Karpas-422 (cell line): ENCODE results near the gene CUL7. TPM values are rescaled to one million over a fixed set of nuclear protein-coding genes. Genes with fewer than 3 reads are reported as not detected.
A peak's percentile ranks its signal among the peaks of the same experiment; 100 is the strongest.

Source experiments
- DNase-seq: peaks from one replicate; pipeline ENCODE4 v3.0.0-alpha.2; 2015
- H2AFZ ChIP-seq: fragments of 200-600 bp; sonication (generic); 2 replicates; pipeline ENCODE4 v1.6.1; 2014; ENCODE audit warnings: antibody characterized with exemption, low read length, mixed read lengths
- H3K27ac ChIP-seq: fragments of 200-600 bp; sonication (generic); 2 replicates; pipeline ENCODE4 v1.5.1; 2014; ENCODE audit warnings: mild to moderate bottlenecking, low read length, moderate library complexity
- H3K27me3 ChIP-seq: fragments of 200-600 bp; sonication (generic); 2 replicates; pipeline ENCODE4 v1.6.1; 2014; ENCODE audit warnings: low read length, mixed read lengths
- H3K36me3 ChIP-seq: fragments of 200-600 bp; sonication (generic); 2 replicates; pipeline ENCODE4 v1.6.1; 2014; ENCODE audit warnings: low read length, mixed read lengths; ENCODE audit not compliant: insufficient read depth
- H3K4me1 ChIP-seq: fragments of 200-600 bp; sonication (generic); 2 replicates; pipeline ENCODE4 v1.6.1; 2014; ENCODE audit warnings: mild to moderate bottlenecking, low read length, mixed read lengths
- H3K4me2 ChIP-seq: fragments of 200-600 bp; sonication (generic); 2 replicates; pipeline ENCODE4 v1.6.1; 2014; ENCODE audit warnings: low read length, low read depth, mild to moderate bottlenecking; ENCODE audit not compliant: poor library complexity, severe bottlenecking
- H3K4me3 ChIP-seq: fragments of 200-600 bp; sonication (generic); 2 replicates; pipeline ENCODE4 v1.5.1; 2014; ENCODE audit warnings: mild to moderate bottlenecking, antibody characterized with exemption, low read length, mixed read lengths
- H3K79me2 ChIP-seq: fragments of 200-600 bp; sonication (generic); 2 replicates; pipeline ENCODE4 v1.6.1; 2014; ENCODE audit warnings: mild to moderate bottlenecking, low read length, mixed read lengths
- H3K9ac ChIP-seq: fragments of 200-600 bp; sonication (generic); 2 replicates; pipeline ENCODE4 v1.6.0; 2014; ENCODE audit warnings: low read length
- H3K9me2 ChIP-seq: fragments of 200-600 bp; sonication (generic), shearing (Covaris generic); replicated peaks from 2 replicates; pipeline ENCODE4 v1.6.0; 2014; ENCODE audit warnings: mild to moderate bottlenecking, low read length, moderate library complexity; ENCODE audit not compliant: insufficient read depth
- H3K9me3 ChIP-seq: fragments of 300-700, 200-600 bp; sonication (generic); 2 replicates; pipeline ENCODE4 v1.6.1; 2014; ENCODE audit warnings: low read length, mixed read lengths
- H4K20me1 ChIP-seq: fragments of 200-600 bp; sonication (generic); 2 replicates; pipeline ENCODE4 v1.6.1; 2014; ENCODE audit warnings: mild to moderate bottlenecking, antibody characterized with exemption, low read length, low read depth; ENCODE audit not compliant: insufficient read depth
- total RNA-seq: library from RNA; depleted of rRNA; stranded (reverse); fragments of >200 nt; shearing (Covaris generic); gene quantifications from 2 replicates; pipeline ENCODE4 v1.2.3, GENCODE V29; 2014; ENCODE audit warnings: low replicate concordance

Gene CUL7
- total RNA-seq, 1 experiment from 2014 or later = 20.2 TPM

DNA sequence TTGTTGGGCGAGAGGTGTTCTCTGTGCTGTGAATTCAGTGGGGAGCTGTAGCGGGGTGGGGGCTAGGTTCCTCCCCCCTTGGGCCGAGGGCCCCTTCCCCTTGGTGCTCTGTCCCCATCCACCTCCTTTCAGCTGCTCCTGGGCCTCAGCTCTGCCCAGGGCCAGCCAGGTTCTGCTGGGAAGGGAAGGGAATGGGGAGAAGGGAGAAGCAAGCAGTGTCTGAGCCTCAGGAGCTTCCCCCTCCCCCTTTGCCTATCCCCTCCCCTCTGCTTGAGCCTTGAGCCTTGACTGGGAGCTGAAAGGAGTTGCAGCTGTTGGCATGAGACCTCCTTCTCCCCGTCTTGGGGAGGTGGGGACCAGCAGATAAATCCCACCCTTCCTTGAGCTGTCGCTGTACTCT lies 32.8 kb downstream of the CUL7 start:
- Histone ChIP-seq H3K4me3 (peak overlapping the region; percentile 99), H3K9me3 (no peaks in the 10 kb centered on the region), H4K20me1 (peaks cover 6% of the 10 kb centered on the region; the same call in 1 of the 2 replicates), H3K9ac (peak overlapping the region; percentile 99), H3K27ac (no peak overlapping the region; the same call in 1 of the 2 replicates), H3K4me2 (peak overlapping the region; percentile 93), H3K27me3 (no peaks in the 10 kb centered on the region), H3K36me3 (peaks cover 16% of the 10 kb centered on the region), H2AFZ (no peak overlapping the region), H3K79me2 (peaks cover 46% of the 10 kb centered on the region), H3K9me2 (no peaks in the 10 kb centered on the region), H3K4me1 (peaks cover 20% of the 10 kb centered on the region)
- DNase-seq = no peak

DNA sequence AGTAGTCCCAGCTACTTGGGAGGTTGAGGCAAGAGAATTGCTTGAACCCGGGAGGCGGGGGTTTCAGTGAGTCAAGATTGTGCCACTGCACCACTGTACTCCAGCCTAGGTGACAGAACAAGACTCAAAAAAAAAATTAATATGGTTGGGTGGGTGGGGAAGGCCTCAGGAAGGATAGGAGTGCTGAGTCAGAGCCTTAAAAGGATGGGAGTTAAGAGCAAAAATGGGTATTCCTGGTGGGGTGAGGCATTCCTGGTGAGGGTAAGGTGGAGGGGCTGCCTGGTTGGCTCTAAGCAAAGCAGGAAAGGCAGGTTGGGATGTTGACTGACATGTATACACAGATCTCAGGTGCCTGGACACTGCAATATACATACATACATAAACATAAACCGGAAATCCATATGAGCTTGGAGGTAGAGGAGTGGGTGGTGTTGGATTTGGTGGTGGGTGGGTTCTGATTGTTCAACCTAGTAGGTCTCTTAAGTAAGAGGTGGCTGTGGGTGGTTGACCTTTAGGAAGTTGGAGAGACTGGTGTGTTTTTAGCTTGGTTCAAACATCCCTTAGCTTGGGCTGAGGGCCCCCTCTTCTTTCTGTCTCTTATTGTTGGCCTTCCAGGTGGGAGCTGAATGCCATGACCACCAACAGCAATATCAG lies 33.5 kb downstream of the CUL7 start:
- peaks cover 23% of the 10 kb centered on the region for H3K4me1 ChIP-seq
- no peak overlapping the region for H3K4me2 ChIP-seq
- no peak overlapping the region for H3K4me3 ChIP-seq
- no peak overlapping the region for H3K9ac ChIP-seq
- no peaks in the 10 kb centered on the region for H3K9me3 ChIP-seq
- H3K79me2 ChIP-seq = peaks cover 52% of the 10 kb centered on the region
- no peak overlapping the region for H3K27ac ChIP-seq
- H3K36me3 ChIP-seq = peaks cover 13% of the 10 kb centered on the region; the same call in 1 of the 2 replicates
- peaks cover 6% of the 10 kb centered on the region; the same call in 1 of the 2 replicates for H4K20me1 ChIP-seq
- DNase-seq = peak; percentile 38
- no peaks in the 10 kb centered on the region for H3K9me2 ChIP-seq
- H3K27me3 ChIP-seq = no peaks in the 10 kb centered on the region
- no peak overlapping the region for H2AFZ ChIP-seq

DNA sequence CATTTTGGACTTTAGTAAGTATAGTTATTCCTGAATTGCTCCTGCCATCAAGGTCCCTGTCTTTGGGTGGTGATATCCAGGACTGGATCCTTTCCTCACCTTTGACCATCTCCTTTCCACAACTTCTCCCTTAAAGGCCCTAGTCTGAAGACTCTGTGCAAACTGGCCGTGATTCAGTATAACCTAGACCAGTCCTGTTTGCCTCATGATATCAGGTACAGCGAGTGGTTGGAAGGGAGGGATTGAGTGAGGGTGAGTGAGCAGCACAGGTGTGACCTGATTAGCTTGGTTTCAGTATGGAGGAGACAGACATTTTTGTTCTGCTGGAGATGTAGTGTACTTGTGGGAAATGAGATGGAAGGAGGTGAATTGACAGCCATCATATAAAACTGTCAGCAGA lies 34.5 kb downstream of the CUL7 start:
- Histone ChIP-seq H3K4me2 (no peak overlapping the region), H2AFZ (no peak overlapping the region), H3K9me2 (no peaks in the 10 kb centered on the region), H3K27me3 (no peaks in the 10 kb centered on the region), H3K4me1 (peaks cover 28% of the 10 kb centered on the region), H3K9ac (no peak overlapping the region), H3K4me3 (no peak overlapping the region), H3K79me2 (peaks cover 54% of the 10 kb centered on the region), H4K20me1 (peaks cover 6% of the 10 kb centered on the region; the same call in 1 of the 2 replicates), H3K27ac (no peak overlapping the region), H3K9me3 (no peaks in the 10 kb centered on the region), H3K36me3 (peaks cover 3% of the 10 kb centered on the region; the same call in 1 of the 2 replicates)
- DNase-seq = peak; percentile 37

DNA sequence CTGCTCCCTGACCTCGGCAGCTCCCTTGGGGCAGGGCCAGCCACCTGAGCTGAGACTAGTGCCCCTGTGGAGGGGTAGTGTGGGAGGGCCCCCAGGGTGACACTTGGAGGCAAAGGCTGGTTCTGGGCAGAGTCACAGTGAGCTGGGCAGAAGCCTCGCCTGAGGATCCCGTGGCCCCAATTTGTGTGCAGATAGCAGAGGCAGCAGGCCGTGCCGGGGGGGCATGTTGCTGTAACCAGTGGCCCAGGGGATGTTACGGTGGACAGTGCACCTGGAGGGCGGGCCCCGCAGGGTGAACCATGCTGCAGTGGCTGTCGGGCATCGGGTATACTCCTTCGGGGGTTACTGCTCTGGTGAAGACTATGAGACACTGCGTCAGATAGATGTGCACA lies 36.7 kb downstream of the CUL7 start:
- H3K27ac ChIP-seq = no peak overlapping the region
- H3K9me3 ChIP-seq = no peaks in the 10 kb centered on the region
- no peak overlapping the region for H3K9ac ChIP-seq
- H3K36me3 ChIP-seq = 0 out of 2 replicates have a peak, but pooled peaks cover 5% of the 10 kb centered on the region
- H3K4me2 ChIP-seq = no peak overlapping the region
- no peak overlapping the region for H2AFZ ChIP-seq
- H4K20me1 ChIP-seq = 0 out of 2 replicates have a peak, but pooled peaks cover 2% of the 10 kb centered on the region
- no peaks in the 10 kb centered on the region for H3K9me2 ChIP-seq
- no peak overlapping the region for H3K4me3 ChIP-seq
- H3K4me1 ChIP-seq = peaks cover 28% of the 10 kb centered on the region
- peak; percentile 34 for DNase-seq
- peaks cover 49% of the 10 kb centered on the region for H3K79me2 ChIP-seq
- H3K27me3 ChIP-seq = no peaks in the 10 kb centered on the region

DNA sequence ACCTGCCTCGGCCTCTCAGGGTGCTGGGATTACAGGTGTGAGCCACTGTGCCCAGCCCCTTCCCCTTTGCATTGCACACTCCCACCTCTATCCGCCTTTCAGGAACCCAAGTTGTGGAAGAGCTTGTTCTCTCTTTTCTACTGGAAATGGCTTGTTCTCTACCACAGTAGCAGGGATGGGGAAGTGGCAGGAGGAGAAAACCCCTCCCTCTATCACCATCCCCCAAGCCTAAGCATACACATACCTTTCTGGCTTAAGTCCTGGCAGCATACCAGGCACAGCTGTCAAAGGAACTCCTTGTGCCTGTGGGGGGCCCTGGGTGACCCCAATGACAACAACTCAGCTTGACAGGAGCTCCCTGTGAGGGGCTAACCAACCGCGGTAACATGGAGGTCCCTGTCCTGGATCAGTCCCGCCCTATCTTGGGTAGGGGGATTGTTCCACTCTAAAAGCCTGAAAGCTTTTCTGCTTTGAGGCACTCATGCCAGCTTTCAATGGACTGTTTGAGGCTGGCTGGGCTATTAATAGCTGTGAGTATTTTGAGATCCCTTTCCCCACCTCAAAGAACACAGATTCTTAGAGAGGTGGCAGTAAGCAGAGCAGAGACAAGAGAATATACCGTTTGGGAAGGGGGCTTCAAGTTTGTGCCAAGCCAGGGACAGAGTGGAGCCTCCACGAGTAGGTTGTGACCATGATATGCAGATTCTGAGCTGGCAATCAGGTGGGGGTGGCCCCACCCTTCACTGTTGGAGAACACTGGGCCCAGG lies 37.3 kb downstream of the CUL7 start:
- Histone ChIP-seq H4K20me1 (no peaks in the 10 kb centered on the region), H3K36me3 (0 out of 2 replicates have a peak, but pooled peaks cover 11% of the 10 kb centered on the region), H3K27me3 (no peaks in the 10 kb centered on the region), H2AFZ (no peak overlapping the region), H3K4me1 (peaks cover 34% of the 10 kb centered on the region), H3K27ac (no peak overlapping the region), H3K4me2 (no peak overlapping the region), H3K9me2 (no peaks in the 10 kb centered on the region), H3K9ac (no peak overlapping the region), H3K4me3 (no peak overlapping the region), H3K9me3 (no peaks in the 10 kb centered on the region), H3K79me2 (peaks cover 50% of the 10 kb centered on the region)
- DNase-seq = peak; percentile 40

DNA sequence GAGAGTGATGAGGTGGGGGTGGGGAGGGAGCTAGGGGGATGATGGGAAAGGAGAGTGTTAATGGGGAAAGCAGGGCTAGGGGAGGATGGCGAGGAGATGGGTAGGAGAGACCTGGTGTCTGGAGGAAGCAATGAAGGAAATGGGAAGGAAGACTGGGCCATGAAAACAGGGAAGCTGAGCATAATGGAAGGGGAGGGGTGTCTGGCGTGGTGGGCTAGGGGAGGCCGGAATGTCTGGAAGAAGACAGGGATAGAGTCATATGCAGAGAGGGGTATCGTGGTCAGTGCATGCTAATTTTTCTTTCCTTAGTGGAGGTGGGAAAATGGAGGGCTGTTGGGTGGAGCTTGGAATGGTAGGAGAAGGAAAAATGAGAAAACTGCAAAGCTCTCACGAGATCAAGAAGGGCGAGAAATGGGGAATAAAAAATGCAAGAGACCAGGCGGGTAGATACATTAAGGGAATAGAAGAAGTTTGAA lies 39.2 kb downstream of the CUL7 start:
- peak overlapping the region; percentile 92 for H3K4me2 ChIP-seq
- H3K27me3 ChIP-seq = no peaks in the 10 kb centered on the region
- H3K36me3 ChIP-seq = 0 out of 2 replicates have a peak, but pooled peaks cover 13% of the 10 kb centered on the region
- H3K9me3 ChIP-seq = no peaks in the 10 kb centered on the region
- peak overlapping the region; percentile 87 for H3K9ac ChIP-seq
- H3K27ac ChIP-seq = peak overlapping the region; percentile 20; the same call in 1 of the 2 replicates
- DNase-seq = peak; percentile 54
- no peaks in the 10 kb centered on the region for H3K9me2 ChIP-seq
- peaks cover 26% of the 10 kb centered on the region for H3K4me1 ChIP-seq
- H3K79me2 ChIP-seq = peaks cover 54% of the 10 kb centered on the region
- H2AFZ ChIP-seq = no peak overlapping the region
- H4K20me1 ChIP-seq = no peaks in the 10 kb centered on the region
- peak overlapping the region; percentile 96 for H3K4me3 ChIP-seq

DNA sequence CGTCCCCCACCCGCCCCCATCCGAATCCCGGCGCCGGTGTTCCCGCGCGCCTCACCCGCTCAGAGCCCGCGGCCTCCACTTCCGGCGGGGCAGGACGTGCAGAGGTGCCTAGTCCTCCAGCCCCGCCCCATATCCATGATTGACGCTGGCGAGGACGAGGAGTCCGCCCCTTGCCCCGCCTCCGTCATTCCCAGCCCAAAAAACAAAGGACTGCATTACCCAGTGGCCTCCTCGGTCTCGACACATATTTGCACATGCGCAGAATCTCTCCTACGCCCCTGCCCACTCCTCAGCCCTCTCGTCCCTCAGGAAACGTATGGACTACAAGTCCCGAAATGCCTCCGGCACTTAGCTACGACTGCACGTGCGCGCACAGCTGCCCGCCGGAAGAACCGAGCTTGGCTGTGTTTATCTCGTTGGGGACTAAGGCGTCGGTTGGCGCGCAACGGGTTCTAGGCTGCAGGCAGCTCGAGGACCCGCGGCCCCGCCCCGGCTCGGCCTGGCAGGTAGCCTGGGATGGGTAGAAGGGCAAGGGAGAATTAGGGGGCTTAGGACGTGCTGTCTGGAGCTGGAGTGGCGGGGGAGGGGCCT lies 39.7 kb downstream of the CUL7 start, which contains the start of the genes KLHDC3 and MEA1:
Gene KLHDC3 (plus strand): TSS at position 407 of the 591 bp plus-strand sequence. CDS start 2,944 bp downstream, outside the sequence.
Gene MEA1 (minus strand): TSS at position 104 of the 591 bp plus-strand sequence. CDS start 133 bp downstream, outside the sequence.
- H3K79me2 ChIP-seq = peaks cover 56% of the 10 kb centered on the region
- peak within 1 kb of the TSS; percentile 96 for H3K4me3 ChIP-seq
- H3K9me2 ChIP-seq = no peaks in the 10 kb centered on the region
- H3K9ac ChIP-seq = peak within 1 kb of the TSS; percentile 93
- H4K20me1 ChIP-seq = no peaks in the 10 kb centered on the region
- H3K36me3 ChIP-seq = 0 out of 2 replicates have a peak, but pooled peaks cover 16% of the 10 kb centered on the region
- H3K4me1 ChIP-seq = peaks cover 26% of the 10 kb centered on the region
- peak within 1 kb of the TSS; percentile 96 for H3K4me2 ChIP-seq
- no peaks in the 10 kb centered on the region for H3K27me3 ChIP-seq
- no peak within 1 kb of the TSS for H2AFZ ChIP-seq
- peak within 1 kb of the TSS; percentile 39; the same call in 1 of the 2 replicates for H3K27ac ChIP-seq
- peak; percentile 100 for DNase-seq
- no peaks in the 10 kb centered on the region for H3K9me3 ChIP-seq
